ENCODE results near the gene FSCN2.

Gene FSCN2

DNA sequence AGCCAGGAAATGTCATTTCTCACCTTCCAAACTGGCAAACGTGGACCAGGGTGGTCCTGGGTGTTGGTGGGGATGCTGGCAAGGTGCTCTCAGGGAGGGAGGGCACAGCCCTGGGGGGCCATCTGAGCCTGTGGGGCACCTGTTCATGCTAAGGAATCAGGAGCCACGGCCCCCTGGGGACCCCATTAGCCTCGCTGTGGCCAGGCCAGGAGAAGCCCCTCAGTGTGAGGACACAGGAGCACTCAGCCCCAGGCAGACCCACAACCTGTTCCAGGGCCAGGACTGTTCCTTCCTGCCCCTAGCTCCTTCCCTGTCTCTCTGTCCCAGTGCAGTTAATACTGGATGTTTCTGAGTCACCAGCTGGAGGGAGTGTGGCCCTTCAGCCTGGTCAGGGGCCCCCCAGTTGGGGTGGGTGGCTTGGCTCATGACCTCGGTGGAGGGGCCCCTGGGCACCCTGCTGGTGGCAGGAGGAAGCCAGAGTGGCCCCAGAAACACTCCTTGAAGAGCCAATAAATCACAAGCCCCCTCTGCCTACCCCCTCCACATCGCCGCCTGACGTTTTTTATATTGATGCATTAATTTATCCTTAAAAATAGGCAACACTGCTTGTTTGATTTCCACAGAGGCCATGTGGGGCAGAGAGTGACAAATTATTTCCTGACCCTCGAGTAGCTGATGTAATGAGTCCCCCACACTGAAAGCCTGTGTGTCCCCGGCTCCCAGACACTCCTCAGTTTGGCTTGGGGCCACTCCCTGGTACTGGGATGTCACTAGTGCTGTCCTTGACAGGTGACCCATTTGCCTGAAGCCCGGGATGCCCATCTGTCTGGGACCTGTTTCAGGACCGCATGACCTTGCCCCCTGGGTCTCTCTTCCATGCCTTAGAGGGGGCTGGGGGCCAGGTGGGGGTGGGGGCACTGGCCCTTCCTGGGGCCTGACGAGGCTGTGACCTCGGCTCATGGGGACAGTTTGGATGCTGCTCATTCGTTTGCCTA, 37.9 kb upstream of the FSCN2 start:
- DNase-seq (ENCODE audit: low spot score), result no peak

DNA sequence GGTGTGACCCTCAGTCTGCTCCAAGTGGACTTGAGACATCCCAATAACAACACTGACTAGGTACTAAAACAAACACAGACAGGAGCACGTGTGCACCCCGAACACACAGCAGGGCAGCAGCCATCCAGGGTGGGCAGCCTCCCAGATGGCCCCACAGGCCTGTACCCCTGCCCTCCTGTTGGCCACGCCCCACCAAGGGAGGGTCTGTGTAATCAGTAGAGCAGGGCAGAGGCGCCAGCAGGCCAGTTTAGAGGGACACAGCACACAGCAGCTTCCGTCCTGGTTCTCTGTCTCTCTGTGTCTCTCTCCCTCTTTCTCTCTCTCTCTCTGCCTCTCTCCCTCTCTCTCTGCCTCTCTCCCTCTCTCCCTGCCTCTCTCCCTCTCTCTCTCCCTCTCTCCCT, 37.0 kb upstream of the FSCN2 start:
- DNase-seq (ENCODE audit: low spot score), result no peak

DNA sequence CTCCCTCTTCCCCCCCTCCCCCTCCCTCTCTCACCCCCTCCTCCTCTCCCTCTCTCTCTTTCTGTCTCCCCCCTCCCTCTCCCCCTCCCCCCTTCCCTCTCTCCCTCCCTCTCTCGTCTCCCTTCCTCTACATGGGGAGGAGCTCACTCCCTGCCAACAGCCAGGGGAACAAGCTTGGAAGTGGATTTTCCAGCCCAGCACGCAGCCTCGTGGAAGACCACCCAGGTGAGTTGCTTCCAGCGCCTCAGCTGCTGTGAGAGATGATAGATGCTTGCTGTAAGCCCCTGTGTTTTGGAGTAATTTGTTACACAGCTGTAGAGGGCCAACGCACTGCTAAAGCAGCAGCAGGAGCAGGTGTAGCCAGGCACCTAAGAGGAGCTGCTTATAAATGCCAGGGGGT, 36.4 kb upstream of the FSCN2 start:
- DNase-seq (ENCODE audit: low spot score), result peak; percentile 13

DNA sequence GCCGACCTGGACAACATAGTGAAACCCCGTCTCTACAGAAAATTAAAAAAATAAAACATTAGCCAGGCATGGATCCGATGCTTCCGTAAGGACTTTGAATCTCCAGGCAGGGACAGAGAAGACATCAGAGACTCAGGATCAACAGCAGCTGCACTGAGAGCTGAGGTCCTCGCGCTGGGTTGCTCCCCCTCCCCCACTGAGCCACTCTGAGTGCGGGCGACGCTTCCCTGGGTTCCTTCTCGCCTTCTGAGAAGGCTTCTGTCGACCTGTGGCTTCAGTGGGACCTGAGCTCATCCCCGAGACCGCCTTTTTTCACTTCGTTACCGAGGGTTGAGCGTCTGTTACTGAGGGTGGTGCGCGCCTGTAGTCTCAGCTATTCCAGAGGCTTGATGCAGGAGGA, 36.0 kb upstream of the FSCN2 start:
- DNase-seq (ENCODE audit: low spot score), result peak; percentile 16

DNA sequence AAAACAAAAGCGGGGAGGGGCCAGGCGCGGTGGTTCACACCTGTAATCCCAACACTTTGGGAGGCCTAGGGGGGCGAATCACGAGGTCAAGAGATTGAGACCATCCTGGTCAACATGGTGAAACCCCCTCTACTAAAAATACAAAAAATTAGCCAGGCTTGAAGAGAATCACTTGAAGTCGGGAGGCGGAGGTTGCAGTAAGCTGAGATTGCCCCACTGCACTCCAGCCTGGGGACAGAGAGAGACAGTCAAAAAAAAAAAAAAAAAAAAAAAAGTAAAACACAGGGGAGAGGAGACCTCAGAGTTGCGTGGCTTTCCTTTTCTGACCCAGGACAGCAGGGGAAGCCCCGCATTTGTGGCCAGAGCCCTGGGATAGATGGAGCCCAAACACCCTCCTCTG, 35.5 kb upstream of the FSCN2 start:
- DNase-seq (ENCODE audit: low spot score), result no peak

DNA sequence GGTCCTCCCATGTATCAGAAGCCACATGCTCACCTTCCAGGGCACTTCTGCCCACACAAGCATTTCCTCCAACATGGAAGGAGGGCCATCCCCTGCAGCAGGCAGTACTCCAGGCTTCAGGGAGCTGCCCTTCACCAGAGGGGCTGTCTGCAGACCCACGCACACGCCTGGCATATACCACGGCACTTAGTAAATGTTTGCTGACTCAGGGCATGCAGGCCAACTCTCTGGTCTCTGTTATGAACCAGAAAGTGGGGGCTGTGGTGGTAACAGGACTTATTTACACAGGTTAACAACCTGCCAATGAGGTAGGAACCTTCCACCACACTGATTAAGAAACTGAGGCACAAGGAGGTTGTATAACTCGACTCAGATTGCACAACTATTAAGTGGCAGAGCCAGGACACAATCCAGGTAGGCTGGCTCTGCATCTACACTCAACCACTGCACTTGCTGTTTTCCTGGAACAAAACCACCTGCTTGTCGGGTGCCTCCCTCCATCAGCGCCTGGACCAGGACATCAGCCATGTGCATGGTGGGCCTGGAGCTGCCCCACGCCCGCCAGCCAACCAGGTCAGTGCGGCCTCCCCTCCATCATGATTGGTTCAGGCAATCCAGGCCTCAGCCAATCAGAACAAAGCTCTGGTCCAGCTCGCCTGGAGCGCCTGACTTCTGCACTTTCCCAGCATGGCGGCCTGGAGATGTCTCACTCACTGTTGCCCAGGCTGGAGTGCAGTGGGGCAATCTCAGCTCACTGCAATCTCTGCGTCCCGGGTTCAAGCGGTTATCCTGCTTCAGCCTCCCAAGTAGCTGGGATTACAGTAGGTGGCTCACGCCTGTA, 34.8 kb upstream of the FSCN2 start:
- peak; percentile 70 for DNase-seq (ENCODE audit: low spot score)

DNA sequence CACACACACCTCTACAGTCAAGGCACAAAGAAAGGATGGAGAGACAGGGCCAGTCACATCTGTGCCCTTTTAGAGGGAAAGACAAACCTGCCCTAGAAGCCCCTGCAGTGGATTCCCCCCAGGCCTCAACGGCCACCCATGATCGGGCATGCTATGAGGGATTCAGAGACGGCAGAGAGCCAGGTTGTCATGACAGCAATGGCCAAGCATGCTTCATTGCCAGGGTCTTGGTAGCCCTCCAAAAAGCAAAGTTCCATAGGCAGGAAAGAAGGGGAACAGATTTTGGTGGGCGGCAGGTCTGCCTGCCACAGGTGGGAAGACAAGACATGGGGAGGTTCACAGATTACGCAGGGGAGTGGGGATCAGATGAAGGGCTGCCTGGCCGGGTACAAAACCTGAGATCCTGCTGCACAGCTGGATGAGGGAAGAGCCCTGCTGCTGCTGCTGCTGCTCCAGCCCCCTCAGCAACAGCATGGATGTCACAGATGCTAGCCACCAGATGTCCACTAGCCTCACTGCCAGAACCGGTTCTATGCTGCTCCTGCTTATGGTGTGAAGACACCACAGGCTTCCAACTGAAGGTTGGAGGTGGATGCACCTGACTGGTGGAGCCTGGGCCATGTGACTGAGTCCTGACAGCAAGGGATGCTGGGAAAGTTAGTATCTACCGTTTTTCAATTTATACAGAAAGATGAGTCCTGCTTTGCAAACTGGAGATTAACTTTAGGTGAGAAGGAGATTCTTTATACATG, 33.4 kb upstream of the FSCN2 start:
- no peak for DNase-seq (ENCODE audit: low spot score)

DNA sequence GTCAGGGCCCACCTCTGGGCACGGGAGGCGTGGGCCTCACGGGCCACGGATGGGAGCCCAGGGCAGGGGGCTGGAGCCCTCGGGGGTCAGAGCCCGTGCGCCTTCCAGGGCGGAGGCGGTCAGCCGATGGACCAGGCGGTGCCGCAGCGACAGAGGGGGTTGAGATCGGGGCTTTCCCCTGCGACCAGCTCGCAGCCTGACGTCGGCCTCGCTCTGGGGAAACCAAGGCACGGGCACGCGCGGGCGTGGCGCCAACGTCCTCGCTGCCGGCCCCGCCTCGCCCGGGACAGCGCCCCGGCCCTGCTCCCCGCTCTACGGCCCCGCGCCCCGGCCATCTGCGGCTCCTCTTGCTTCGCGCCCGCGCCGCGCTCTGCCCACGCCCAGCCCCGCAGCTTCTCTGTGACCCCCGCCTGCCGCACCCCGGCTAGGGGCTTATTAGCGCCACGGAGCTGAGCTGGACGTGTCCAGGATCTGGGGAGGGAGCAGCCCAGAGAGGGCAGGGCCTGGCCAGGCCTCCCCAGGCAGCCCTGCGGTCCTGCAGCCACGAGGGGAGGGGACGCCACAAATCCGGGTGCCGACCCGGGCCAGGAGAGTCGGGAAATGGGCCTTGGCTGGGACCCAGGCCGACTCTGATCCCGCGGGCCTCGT, 29.1 kb upstream of the FSCN2 start:
- DNase-seq (ENCODE audit: low spot score), result no peak

DNA sequence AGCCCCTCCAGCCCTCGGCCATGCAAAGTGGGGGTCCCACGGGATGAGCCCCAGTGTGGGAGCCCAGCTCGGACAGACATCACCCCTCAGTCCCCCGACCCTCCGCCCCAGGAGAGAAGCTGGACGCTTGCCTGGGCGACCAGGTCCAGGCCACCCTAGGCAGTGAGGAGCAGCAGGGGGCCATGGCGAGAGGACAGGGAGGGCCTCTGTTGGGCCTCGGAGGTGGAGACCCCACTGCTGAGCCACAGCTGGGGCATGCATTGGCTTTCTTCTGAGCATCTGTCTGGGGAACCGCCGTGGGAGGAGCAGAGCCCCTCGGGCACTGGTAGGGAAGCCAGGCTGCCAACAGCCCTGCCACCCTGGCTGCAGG, 28.6 kb upstream of the FSCN2 start:
- DNase-seq (ENCODE audit: low spot score), result no peak

DNA sequence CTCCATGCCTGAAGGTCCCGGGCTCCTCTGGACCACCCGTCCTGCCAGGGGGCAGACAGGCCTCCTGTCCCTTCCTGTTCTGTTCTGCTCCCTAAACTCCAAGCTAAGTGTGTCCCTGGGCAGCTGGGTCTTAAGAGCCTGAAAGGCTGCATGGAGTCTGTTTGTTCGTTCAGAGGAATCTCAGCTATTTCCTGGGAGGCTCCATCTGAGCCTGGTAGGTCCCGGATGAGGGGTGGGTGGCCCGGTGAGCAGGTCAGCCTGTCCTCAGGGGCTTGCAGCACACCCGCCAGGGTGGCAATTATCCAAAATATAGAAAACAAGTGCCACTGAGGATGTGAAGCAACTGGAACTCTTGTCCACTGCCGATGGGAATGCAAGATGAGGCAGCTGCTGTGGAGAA, 28.1 kb upstream of the FSCN2 start:
- no peak for DNase-seq (ENCODE audit: low spot score)

DNA sequence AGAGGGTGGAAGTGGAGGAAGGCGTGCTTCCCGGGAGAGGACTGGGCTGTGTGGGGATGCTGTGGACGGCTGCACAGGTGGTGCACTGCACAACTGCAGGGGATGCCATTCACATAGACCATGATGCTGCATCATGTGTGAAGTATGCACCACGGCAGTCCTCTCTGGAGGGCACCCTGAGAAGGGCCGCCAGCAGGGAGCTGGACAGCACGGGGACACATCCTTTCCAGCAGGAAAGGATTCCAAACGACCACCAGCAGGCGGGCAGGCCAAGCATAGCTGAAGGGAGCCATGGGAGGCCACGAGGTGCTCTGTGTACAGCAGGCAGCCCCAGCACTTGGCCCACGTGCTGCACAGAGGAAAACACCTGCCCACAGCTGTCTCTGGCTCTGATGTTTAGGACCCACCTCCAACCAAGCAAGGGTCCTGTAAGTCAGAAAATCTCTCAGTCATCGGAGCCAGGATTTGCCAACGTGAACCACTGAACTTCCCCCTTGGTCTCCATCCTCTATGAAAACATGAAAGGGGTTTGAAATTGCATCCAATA, 25.6 kb upstream of the FSCN2 start:
- DNase-seq (ENCODE audit: low spot score), result no peak

DNA sequence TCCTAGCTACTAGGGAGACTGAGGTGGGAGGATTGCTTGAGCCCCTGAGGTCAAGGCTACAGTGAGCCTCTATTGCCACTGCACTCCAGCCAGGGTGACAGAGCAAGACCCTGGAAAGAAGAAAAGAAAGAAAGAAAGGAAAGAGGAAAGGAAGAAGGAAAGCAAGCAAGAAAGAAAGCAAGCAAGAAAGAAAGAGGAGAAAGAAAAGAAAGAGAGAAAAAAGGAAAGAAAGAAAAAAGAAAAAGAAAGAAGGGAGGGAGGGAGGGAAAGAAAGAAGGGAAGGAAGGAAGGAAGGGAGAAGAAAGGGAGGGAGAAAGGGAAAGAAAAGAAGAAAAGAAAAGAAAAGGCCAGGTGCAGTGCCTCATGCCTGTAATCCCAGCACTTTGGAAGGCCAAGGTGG, 24.6 kb upstream of the FSCN2 start:
- no peak for DNase-seq (ENCODE audit: low spot score)

DNA sequence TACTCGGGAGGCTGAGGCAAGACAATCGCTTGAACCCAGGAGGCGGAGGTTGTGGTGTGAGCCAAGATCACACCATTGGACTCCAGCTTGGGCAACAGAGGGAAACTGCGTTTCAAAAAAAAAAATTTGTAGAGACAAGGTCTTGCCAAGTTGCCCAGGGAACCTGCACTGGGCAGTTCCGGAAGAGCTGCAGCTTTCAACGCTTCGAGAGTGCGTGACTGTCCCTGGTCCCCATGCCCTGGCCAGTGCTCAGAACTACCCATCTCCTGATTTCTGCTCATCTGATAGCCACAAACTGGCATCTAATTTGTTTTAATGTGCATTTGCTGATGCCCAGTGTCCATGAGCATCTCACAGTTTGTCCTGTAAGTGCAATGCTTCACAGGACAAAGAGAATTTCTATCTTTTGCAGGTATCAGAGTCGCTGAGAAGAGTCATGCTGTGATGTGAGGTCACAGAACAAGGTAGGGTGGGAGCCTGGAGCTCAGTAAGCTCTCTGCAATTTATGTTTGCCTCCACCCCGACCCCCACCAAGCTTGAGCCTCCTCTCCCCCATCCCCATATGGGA, 19.5 kb upstream of the FSCN2 start:
- no peak for DNase-seq (ENCODE audit: low spot score)

DNA sequence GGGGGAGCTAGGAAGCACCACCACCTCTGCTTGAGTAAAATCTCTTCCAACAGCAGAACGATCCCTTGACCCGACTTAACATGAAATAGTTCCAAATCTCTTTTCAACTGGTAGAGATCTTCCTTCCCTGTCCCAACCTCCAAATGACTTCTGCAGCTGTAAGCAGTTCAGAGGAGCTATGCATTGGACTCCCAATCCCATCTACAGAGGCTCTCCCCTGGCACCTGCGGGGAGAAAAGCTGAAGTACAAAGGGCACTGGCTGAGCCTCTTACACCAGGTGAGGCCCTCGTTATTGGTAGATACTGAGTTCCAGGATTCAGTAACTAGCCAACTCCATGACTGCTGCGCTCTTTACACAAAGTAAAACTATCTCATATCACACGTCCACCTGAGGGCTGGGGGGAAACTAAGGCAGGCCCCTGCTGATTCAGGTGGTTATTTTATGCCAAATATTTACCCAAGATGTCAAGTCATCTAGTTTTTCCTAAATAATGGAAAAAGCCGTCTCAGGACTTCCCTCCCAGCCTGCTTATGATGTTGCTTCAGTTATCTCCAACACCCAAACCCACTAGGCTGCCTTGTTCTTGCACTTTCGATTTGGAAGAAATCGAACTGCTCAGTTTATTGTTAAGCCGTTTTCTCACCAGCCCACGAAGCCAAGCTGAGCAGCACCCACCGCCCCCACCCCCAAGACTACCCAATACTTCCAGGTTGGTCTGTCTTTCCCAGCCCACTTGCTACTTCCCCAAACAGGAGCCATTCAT, 18.8 kb upstream of the FSCN2 start:
- DNase-seq (ENCODE audit: low spot score), result no peak

DNA sequence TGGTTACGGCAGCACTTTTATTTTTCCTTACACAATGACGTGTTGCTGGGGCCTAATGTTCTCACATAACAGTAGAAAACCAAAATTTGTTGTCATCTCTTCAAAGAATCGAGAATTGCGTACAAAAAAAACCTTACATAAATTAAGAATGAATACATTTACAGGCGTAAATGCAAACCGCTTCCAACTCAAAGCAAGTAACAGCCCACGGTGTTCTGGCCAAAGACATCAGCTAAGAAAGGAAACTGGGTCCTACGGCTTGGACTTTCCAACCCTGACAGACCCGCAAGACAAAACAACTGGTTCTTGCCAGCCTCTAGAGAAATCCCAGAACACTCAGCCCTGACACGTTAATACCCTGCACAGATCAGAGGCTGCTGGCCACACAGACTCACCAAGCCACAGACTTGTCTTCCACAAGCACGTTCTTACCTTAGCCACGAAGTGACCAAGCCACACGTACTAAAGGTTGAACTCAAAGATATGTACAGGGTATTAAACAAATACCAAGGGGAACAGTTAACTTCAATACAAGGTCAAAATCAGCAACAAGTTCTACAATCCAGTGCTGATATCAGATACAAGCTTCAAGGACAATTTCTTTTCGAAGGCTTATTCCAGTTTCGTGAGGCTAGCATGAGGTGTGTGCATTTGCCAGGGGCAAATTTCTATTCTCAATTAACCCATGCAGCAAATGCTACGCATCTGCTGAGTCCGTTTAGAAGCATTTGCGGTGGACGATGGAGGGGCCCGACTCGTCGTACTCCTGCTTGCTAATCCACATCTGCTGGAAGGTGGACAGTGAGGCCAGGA, 18.0 kb upstream of the FSCN2 start:
- DNase-seq (ENCODE audit: low spot score), result no peak

DNA sequence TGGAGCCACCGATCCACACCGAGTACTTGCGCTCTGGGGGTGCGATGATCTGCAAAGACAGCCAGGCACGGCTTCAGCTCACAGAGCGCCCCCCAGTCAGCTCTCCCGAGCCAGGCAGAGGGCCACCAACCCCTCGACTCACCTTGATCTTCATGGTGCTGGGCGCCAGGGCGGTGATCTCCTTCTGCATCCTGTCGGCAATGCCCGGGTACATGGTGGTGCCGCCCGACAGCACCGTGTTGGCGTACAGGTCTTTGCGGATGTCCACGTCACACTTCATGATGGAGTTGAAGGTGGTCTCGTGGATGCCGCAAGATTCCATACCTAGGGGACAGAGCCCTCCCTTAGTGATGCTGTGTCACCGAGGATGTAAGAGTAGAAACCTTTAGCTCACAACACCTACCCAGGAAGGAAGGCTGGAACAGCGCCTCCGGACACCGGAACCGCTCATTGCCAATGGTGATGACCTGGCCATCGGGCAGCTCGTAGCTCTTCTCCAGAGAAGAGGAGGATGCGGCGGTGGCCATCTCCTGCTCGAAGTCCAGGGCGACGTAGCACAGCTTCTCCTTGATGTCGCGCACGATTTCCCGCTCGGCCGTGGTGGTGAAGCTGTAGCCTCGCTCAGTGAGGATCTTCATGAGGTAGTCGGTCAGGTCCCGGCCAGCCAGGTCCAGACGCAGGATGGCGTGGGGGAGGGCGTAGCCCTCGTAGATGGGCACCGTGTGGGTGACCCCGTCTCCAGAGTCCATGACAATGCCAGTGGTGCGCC, 17.2 kb upstream of the FSCN2 start:
- no peak for DNase-seq (ENCODE audit: low spot score)

DNA sequence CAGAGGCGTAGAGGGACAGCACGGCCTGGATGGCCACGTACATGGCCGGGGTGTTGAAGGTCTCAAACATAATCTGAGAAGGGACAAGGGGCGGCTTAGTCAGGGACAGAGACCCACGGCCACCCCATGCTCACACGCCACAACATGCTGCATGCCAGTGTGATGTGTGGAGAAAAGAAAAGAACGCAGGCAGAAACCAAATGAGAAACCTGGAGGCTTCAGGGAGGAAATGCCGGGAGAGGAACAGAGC, 16.7 kb upstream of the FSCN2 start:
- DNase-seq (ENCODE audit: low spot score), result no peak

DNA sequence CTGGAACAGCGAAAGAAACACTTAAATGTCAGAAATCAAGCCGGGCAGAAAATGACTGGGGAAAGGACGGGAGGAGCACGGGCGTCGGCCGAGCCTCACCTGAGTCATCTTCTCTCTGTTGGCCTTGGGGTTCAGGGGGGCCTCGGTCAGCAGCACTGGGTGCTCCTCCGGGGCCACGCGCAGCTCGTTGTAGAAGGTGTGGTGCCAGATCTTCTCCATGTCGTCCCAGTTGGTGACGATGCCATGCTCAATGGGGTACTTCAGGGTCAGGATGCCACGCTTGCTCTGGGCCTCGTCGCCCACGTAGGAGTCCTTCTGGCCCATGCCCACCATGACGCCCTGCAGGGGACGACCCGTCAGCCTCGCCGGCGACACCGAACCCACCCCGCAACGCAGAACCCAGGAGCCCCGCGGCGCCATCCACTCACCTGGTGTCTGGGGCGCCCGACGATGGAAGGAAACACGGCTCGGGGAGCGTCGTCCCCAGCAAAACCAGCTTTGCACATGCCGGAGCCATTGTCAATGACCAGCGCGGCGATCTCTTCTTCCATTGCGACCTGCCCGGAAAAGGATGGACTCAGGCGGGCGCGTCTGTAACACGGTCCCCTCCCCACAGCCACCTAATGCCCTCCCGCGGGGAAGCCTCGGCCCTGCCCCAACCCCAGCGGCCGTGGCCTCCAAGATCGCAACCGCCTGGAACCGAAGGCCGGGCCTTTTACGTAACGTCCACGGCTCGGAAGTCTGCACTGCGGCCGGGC, 16.2 kb upstream of the FSCN2 start:
- no peak for DNase-seq (ENCODE audit: low spot score)

Measured in iPS-NIHi11 (cell line).